ENCODE data around the gene TMEM18. TPM values are rescaled to one million over a fixed set of nuclear protein-coding genes. Genes with fewer than 3 reads are reported as not detected.

The TMEM18 gene
- polyA plus RNA-seq, 1 of the 3 experiments (the other 2 are of a cell fraction) = 29.3 TPM

DNA sequence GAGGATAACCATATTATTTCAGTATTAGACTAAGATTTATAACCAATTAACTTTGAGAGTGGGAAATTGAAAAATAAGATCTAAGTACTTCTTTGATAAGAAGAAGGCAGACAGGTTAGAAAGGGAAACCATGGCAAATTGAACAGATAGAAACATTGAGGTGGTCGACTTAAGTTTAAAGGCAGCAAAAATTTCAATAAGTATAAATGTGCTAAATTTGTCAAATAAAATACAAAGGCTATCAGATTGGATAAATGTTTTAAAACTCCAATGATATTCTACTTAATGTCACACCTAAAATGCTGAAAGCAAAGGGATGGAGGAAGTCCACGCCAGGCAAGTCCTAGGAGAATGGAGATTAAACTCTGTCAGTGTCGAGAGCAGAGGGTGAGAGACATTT is 59.2 kb downstream of the TMEM18 start:
- Histone ChIP-seq H3K36me3 (replicated peaks in 1 of 2; ENCODE audit: control insufficient read depth in 1 of 2, insufficient read depth in 2 of 2, low read length in 1 of 2) (no peaks in the 10 kb centered on the region), H3K27ac (ENCODE audit: low read depth in 2 of 2, low read length in 1 of 2) (no peak overlapping the region), H2AFZ (ENCODE audit: low read depth) (no peak overlapping the region), H3K9me2 (no peaks in the 10 kb centered on the region), H3K4me3 (ENCODE audit: low read depth in 2 of 2, low read length in 1 of 2) (no peak overlapping the region), H3K27me3 (ENCODE audit: insufficient read depth) (no peaks in the 10 kb centered on the region), H3K4me1 (ENCODE audit: control insufficient read depth in 1 of 2, insufficient read depth in 2 of 2, low read depth in 1 of 2, low read length in 1 of 2) (peaks cover 0 to 8% of the 10 kb centered on the region in 2 experiments; a peak in 2 of 4 replicates), H4K20me1 (ENCODE audit: insufficient read depth) (no peaks in the 10 kb centered on the region), H3K9me3 (no peaks in the 10 kb centered on the region; the same call in 1 of the 2 replicates), H3K79me2 (ENCODE audit: insufficient read depth) (no peaks in the 10 kb centered on the region), H3F3A (replicated peaks; ENCODE audit: insufficient read depth) (no peaks in the 10 kb centered on the region), H3K9ac (no peak overlapping the region), H3K4me2 (no peak overlapping the region)
- POLR2A ChIA-PET = no interaction called here
- DNase-seq = no peak
- WGBS (ENCODE audit: low lambda C conversion rate) = 9% methylated on average over 3 of the region's 3 CpGs
- CTCF ChIA-PET = interaction anchor here (1.0 kb wide), 1 partner anchor 89 kb away, joined by 3 read pairs; no protein-coding TSS in a partner anchor
- TF ChIP-seq RXRA (IDR thresholded peaks at IDR 0.05; ENCODE audit: borderline replicate concordance, low read depth) = no peak

Measured in SK-N-SH (cell line).